Stimulated activated CD4-positive, alpha-beta T cell treated with anti-CD3 and anti-CD28 coated beads, Interleukin-12 subunit alpha, Interleukin-12 subunit beta, amount 100 ng/mL, for 4 hours (primary cell): Measurements from ENCODE around the gene PSG3.
"Not testable (repeated sequence)": the region's sequence is repeated elsewhere in the genome, so short reads cannot be mapped to it uniquely, and the experiment has no call there.

ENCODE experiments used
- DNase-seq: peaks from one replicate; pipeline ENCODE4 v3.0.0-alpha.2; 2020

Gene PSG3

GRCh38 chr19:42693760-42694350 lies 46.4 kb downstream of the PSG3 start:
- DNase-seq: no peak

GRCh38 chr19:42683917-42684513 lies 56.3 kb downstream of the PSG3 start:
- no peak for DNase-seq

GRCh38 chr19:42676326-42676725 lies 64.0 kb downstream of the PSG3 start:
- DNase-seq: not testable (repeated sequence)

- DNase-seq: not testable (repeated sequence)
Measured at GRCh38 chr19:42674549-42674948, 65.7 kb downstream of the PSG3 start.
